Thoracic aorta (tissue), 2 donors: ENCODE measurements around the gene UGT1A7. TPM values are rescaled to one million over a fixed set of nuclear protein-coding genes. Genes with fewer than 3 reads are reported as not detected.

Source experiments
- ATAC-seq: fragments of 150-250 bp; one replicate; pipeline ENCODE4 v1.8.0; 2017; ENCODE audit warnings: low read depth; ENCODE audit not compliant: insufficient number of reproducible peaks, low FRiP score
- DNase-seq: peaks from one replicate; pipeline ENCODE4 v3.0.0-alpha.2; 2020; ENCODE audit warnings: low spot score
- H3K27ac ChIP-seq, 2 donors: fragments of 200-600 bp; sonication (generic); 1 replicate in 1 of 2; 2 replicates in 1 of 2; pipeline ENCODE4 v1.5.1; 2016; ENCODE audit warnings: mild to moderate bottlenecking in 2 of 2, moderate library complexity in 2 of 2
- H3K27me3 ChIP-seq: fragments of 200-600 bp; sonication (generic); replicated peaks from 2 replicates; pipeline ENCODE4 v1.6.0; 2016; ENCODE audit warnings: mild to moderate bottlenecking; ENCODE audit not compliant: insufficient read depth
- H3K36me3 ChIP-seq: fragments of 200-600 bp; sonication (generic); one replicate; pipeline ENCODE4 v1.5.1; 2016
- H3K4me1 ChIP-seq, 2 donors: fragments of 200-600 bp; sonication (generic); 1 replicate in 1 of 2; 2 replicates in 1 of 2; pipeline versions ENCODE4 v1.5.1 to v1.6.0; 2016; ENCODE audit warnings: low read depth in 2 of 2, mild to moderate bottlenecking in 1 of 2; ENCODE audit not compliant: control insufficient read depth in 1 of 2
- H3K4me3 ChIP-seq: fragments of 200-600 bp; sonication (generic); 2 replicates; pipeline ENCODE4 v1.5.1; 2016; ENCODE audit warnings: mild to moderate bottlenecking
- H3K9me3 ChIP-seq: fragments of 200-600 bp; sonication (generic); 2 replicates; pipeline ENCODE4 v1.5.1; 2016
- total RNA-seq, 2 donors: library from RNA; depleted of rRNA; stranded (reverse); fragments of >200 nt; gene quantifications; one replicate each; pipeline versions ENCODE4 v1.1.0 to v1.2.3, GENCODE V29; 2016
- TF ChIP-seq, protein P1 (sequence below): fragments of 200-600 bp; sonication (generic); IDR thresholded peaks from one replicate; pipeline ENCODE4 v1.5.1; 2019; ENCODE audit warnings: antibody characterized with exemption

Gene UGT1A7
- total RNA-seq, 2 donors from 2014 or later, result 0.35 TPM; not detected in 1

DNA sequence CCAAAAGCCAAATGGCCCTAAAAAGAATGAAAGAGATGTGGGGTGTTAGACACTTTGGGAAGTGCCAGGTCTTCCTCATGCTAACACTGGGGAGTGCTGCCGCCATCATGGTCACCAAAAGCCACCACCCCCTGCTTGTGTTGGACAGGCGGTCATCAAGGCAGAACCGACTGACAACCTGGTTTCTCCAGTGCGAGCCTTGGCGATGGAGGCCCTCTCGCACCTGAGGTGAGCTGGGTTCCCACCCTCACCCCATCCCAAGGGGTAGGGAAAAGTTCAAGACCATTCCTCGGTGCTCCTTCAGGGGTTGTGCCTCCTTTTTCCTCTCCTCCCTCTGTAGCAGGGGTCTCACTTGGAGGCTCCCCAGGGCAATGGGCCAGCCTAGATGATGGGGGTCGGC is 130.0 kb downstream of the UGT1A7 start:
- DNase-seq (no peak), ATAC-seq (no peak)
- Histone ChIP-seq H3K36me3 (no peaks in the 10 kb centered on the region), H3K27ac (no peak overlapping the region), H3K27me3 (no peaks in the 10 kb centered on the region), H3K4me3 (no peak overlapping the region), H3K9me3 (no peaks in the 10 kb centered on the region), H3K4me1 (no peaks in the 10 kb centered on the region)
- TF ChIP-seq, protein P1, sequence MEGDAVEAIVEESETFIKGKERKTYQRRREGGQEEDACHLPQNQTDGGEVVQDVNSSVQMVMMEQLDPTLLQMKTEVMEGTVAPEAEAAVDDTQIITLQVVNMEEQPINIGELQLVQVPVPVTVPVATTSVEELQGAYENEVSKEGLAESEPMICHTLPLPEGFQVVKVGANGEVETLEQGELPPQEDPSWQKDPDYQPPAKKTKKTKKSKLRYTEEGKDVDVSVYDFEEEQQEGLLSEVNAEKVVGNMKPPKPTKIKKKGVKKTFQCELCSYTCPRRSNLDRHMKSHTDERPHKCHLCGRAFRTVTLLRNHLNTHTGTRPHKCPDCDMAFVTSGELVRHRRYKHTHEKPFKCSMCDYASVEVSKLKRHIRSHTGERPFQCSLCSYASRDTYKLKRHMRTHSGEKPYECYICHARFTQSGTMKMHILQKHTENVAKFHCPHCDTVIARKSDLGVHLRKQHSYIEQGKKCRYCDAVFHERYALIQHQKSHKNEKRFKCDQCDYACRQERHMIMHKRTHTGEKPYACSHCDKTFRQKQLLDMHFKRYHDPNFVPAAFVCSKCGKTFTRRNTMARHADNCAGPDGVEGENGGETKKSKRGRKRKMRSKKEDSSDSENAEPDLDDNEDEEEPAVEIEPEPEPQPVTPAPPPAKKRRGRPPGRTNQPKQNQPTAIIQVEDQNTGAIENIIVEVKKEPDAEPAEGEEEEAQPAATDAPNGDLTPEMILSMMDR, result no peak

DNA sequence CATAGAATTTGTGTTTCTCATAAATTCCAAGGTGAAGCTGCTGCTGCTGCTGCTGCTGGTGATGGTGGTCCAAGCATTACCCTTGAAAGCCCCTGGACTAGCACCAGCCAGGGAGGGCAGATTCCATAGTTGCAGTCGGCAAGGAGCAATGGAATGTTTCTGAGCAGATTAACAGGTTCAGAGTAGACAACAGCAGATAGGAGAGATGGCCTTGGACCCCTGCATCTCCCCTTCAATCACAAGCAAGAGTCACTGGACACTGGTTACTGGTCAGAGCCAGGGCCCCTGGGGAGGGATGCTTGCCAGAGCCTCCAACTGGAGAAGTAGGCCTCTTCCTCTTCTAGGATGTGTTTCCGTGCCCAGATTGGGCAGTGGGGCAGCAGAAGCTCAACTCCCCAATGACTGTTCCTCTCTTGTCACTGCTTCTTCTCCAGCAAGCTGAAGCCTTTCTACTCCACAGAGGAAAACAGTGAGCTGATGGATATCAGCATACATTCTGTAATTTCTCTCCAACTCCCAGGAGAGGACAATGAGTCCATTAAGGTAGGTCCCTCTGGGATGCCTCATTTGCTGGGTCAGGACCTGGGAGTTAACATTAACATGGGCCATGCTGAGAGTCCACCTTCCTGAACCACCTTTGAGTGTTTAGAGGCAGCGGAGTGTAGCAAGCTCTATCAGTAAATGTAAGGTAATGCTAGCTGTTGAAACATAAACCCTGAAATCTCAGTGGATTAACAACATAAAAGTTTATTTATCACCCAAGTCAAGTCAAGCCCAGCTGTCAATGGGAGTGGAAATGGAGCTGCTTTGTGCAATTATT is 131.7 kb downstream of the UGT1A7 start:
- TF ChIP-seq, protein P1, result no peak
- H3K27me3 ChIP-seq, result no peaks in the 10 kb centered on the region
- no peaks in the 10 kb centered on the region for H3K4me1 ChIP-seq
- H3K27ac ChIP-seq, result no peak overlapping the region
- H3K36me3 ChIP-seq, result no peaks in the 10 kb centered on the region
- ATAC-seq (no peak), DNase-seq (no peak)
- no peak overlapping the region for H3K4me3 ChIP-seq
- H3K9me3 ChIP-seq, result no peaks in the 10 kb centered on the region

DNA sequence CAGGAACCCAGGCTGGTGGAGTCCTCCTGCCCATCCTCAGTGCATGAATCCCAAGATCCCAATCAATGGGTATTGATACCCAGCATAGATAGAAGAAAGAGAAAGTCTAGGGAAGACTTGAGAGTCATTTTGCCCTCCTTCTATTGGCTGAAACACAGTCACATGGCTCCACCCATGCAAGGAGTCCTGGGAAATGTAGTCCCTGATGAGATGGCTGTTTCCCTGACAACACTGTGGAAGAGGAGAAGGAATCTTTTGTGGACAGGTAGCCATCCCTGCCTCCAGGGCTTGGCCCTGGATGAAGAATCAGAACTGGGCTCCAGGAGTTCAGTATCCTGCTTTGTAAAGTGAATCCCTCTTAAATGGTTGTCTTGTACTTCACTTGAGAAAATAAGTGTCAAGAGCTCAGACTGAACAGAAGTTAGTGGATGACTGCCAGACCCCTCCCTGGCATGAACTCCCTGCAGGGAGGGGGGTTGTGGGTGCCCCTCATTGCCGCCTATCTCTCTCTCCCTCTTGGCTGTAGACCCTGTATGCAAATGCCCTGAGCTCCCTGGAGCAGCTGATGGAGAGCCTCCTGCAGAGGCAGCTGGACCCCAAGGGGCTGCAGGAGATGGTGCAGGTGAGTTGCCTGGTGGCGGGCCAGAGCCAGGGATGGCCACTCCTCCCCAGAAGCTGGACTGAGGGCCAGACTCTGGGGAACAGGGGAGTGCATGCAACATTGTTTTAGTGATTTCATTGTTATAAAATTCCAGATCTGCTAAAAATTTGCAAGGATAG is 132.5 kb downstream of the UGT1A7 start:
- H3K4me3 ChIP-seq, result no peak overlapping the region
- no peaks in the 10 kb centered on the region for H3K4me1 ChIP-seq
- H3K36me3 ChIP-seq, result no peaks in the 10 kb centered on the region
- H3K9me3 ChIP-seq, result no peaks in the 10 kb centered on the region
- ATAC-seq, result no peak
- H3K27ac ChIP-seq, result no peak overlapping the region
- TF ChIP-seq, protein P1, result no peak
- no peak for DNase-seq
- no peaks in the 10 kb centered on the region for H3K27me3 ChIP-seq

DNA sequence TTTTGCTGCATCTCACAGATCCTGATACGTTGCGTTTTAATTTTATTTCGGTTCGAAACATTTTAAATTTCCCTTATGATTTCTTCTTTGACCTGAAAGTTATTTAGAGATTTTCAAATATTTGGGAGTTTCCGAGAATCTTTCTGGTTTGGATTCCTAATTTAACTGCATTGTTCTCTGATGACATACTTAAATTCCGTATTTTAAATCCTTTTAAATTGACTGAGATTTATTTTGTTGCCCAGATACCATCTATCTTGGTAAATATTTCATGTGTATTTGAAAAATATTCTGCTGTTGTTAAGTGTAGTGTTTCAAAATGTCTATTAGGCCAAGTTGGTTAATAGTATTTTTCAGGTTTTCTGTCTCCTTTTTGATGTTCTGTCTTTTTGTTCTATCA is 134.2 kb downstream of the UGT1A7 start:
- no peak for DNase-seq
- H3K27ac ChIP-seq, result no peak overlapping the region
- ATAC-seq, result no peak
- H3K9me3 ChIP-seq, result no peaks in the 10 kb centered on the region
- H3K4me3 ChIP-seq, result no peak overlapping the region
- no peaks in the 10 kb centered on the region for H3K4me1 ChIP-seq
- TF ChIP-seq, protein P1, result no peak
- no peaks in the 10 kb centered on the region for H3K27me3 ChIP-seq
- H3K36me3 ChIP-seq, result no peaks in the 10 kb centered on the region

DNA sequence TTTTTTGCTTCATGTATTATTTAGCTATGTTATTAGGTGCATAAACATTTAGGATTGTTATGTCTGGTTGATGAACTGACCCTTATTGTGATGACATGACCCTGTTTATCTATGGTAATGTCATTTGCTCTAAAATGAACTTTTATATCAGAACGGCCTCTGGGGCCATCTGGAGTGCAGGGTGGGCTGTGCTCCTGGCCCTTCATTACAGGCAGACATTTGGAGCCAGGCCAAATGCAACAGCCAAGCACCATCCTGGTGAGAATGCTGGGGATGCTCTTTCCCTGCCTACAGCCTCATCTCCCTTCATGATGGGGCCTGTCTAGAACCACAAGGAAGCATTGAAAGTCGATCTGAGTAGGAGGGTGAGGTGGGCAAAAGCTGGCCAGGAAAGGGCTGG is 134.6 kb downstream of the UGT1A7 start:
- no peak for DNase-seq
- H3K4me1 ChIP-seq, result no peaks in the 10 kb centered on the region
- H3K9me3 ChIP-seq, result no peaks in the 10 kb centered on the region
- TF ChIP-seq, protein P1, result no peak
- ATAC-seq, result no peak
- H3K27me3 ChIP-seq, result no peaks in the 10 kb centered on the region
- H3K36me3 ChIP-seq, result no peaks in the 10 kb centered on the region
- no peak overlapping the region for H3K4me3 ChIP-seq
- no peak overlapping the region for H3K27ac ChIP-seq
